ENCODE results near the gene CNST. TPM values are rescaled to one million over a fixed set of nuclear protein-coding genes. Genes with fewer than 3 reads are reported as not detected.

Gene CNST
- total RNA-seq (ENCODE audit: low replicate concordance), result 19.5 and 46.5 TPM in 2 replicates

GRCh38 chr1:246566128-246566812, at the start of gene CNST, which contains the start of gene TFB2M:
TSS of gene CNST (plus strand) at chr1:246566456. CDS start at chr1:246591563, 25,107 bp downstream.
TSS of gene TFB2M (minus strand) at chr1:246566261. CDS start at chr1:246566138, 123 bp downstream.

Other genes with a start within 250 kb of the CNST start
- gene SMYD3, start 59.2 kb upstream of the CNST start, total RNA-seq (ENCODE audit: low replicate concordance), result 37.4 and 142 TPM in 2 replicates
- 3.6 and 13.5 TPM in 2 replicates for gene TFB2M, start 195 bp upstream of the CNST start, total RNA-seq (ENCODE audit: low replicate concordance)
- 33.0 and 33.2 TPM in 2 replicates for gene SCCPDH, start 158.0 kb downstream of the CNST start, total RNA-seq (ENCODE audit: low replicate concordance)

Data from smooth muscle cell of the coronary artery (primary cell).